Upper lobe of left lung (tissue), 4 donors: ENCODE results near the gene TBX19.

Experiments used
- POLR2A ChIP-seq, 4 donors: fragments of 450-650 bp; IDR thresholded peaks; one replicate each; pipeline ENCODE4 v1.5.1; 2016 to 2017; ENCODE audit warnings: antibody characterized with exemption in 4 of 4, mild to moderate bottlenecking in 2 of 4
- TF ChIP-seq, protein P1 (sequence below), 6 experiments: fragments of 450-650 bp in 4 of 6; fragments of 200-600 bp in 2 of 6; sonication (generic) in 2 of 6; IDR thresholded peaks; one replicate each; pipeline ENCODE4 v1.5.1; 2016 to 2019; ENCODE audit warnings: antibody characterized with exemption in 6 of 6

DNA sequence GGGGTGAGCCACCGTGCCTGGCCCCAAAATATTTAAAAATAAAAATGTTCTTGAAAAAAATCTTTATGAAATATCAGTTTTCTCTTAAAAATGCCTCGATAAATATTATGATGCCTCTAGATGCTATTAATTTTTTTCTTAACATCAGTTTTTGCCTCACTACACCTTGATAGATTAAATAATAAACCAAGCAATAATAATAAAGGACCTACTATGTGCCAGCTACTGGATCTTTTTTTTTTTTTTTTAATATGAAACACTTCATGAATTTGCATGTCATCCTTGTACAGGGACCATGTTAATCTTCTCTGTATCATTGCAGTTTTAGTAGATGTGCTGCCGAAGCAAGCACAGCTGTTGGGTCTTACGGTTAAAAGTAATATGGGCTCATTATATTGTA, 17.5 kb upstream of the TBX19 start:
- TF ChIP-seq, protein P1, sequence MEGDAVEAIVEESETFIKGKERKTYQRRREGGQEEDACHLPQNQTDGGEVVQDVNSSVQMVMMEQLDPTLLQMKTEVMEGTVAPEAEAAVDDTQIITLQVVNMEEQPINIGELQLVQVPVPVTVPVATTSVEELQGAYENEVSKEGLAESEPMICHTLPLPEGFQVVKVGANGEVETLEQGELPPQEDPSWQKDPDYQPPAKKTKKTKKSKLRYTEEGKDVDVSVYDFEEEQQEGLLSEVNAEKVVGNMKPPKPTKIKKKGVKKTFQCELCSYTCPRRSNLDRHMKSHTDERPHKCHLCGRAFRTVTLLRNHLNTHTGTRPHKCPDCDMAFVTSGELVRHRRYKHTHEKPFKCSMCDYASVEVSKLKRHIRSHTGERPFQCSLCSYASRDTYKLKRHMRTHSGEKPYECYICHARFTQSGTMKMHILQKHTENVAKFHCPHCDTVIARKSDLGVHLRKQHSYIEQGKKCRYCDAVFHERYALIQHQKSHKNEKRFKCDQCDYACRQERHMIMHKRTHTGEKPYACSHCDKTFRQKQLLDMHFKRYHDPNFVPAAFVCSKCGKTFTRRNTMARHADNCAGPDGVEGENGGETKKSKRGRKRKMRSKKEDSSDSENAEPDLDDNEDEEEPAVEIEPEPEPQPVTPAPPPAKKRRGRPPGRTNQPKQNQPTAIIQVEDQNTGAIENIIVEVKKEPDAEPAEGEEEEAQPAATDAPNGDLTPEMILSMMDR (IDR thresholded peaks at IDR 0.05), result no peak
- no peak for TF ChIP-seq POLR2A (IDR thresholded peaks at IDR 0.05)
